ENCODE results near the gene TUFT1. TPM values are rescaled to one million over a fixed set of nuclear protein-coding genes. Genes with fewer than 3 reads are reported as not detected.

The TUFT1 gene
- total and polyA plus RNA-seq, 10 of the 15 experiments (the other 5 are each of a cell fraction or from before 2014, with no cell fraction given): 0.08 to 4.3 (median 3.2) TPM

DNA sequence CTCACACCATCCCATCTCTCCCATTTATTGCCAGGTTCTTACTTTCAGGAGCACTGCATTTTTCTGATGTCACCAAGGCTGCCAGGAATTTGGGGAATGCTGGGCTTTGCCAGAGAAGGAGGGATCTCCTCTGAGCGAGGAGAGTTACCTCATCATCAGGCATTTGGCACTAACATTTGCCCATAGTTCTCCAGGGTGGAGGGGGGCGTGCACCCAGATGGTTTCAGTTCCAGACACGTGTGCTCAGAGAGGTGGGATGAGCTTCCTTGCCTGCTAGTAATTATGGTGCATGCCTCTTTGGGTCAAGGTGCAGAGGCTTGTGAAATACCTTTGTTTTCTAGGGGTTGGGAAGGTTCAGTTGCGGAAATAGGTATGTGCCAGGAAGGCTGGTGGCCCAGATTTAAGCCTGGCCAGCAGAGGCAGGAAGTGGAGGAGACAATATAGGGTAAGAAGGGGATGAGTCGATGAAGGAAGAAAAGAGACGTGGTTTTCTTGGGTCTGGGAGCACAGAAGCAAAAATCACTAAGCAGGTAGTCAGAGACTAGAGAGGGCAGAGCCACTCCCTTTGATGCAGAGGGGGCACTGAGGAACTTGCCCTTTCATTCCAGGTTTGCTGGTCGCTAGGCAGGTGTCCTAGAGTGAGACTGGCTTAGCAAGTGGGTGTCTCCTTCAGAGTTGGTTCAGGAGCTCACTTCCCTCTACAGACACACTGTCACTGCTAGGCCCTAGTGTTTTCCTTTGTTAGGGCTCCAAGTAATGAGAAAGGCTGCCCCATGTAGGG, 7.2 kb downstream of the TUFT1 start:
- ChIA-PET POLR2A (no interaction called here), CTCF (no interaction called here), SMC1A (ENCODE audit: uncharacterized antibody, unreplicated experiment) (no interaction called here), RAD21 (ENCODE audit: unreplicated experiment) (no interaction called here)
- in situ Hi-C loops (cut with MboI) (no loop called here), intact Hi-C loops (cut with micrococcal nuclease; ENCODE audit: unreplicated experiment) (no loop called here)
- H3K4me3 ChIP-seq: no peak overlapping the region
- DNase-seq (ENCODE audit: low read depth, low spot score) (no peak), ATAC-seq (no peak), FAIRE-seq (no peak)
- no peak overlapping the region for H3K9ac ChIP-seq (ENCODE audit: control insufficient read depth, insufficient read depth, low read length)
- H3K27me3 ChIP-seq (replicated peaks in 1 of 2; ENCODE audit: control insufficient read depth in 2 of 2, insufficient read depth in 2 of 2, low read length in 1 of 2): no peaks in the 10 kb centered on the region; a peak in 2 of 4 replicates
- no peak for TF ChIP-seq PAX5 (IDR thresholded peaks at IDR 0.05; ENCODE audit: borderline replicate concordance, low read depth, low read length)
- TF ChIP-seq CEBPB (IDR thresholded peaks at IDR 0.05; ENCODE audit: borderline replicate concordance in 1 of 2, low read depth in 2 of 2, low read length in 2 of 2): no peak
- TF ChIP-seq LARP7 (IDR thresholded peaks at IDR 0.05): no peak
- no peak for TF ChIP-seq NR2F1 (conservative IDR thresholded peaks at IDR 0.05)
- no peak for TF ChIP-seq ZSCAN29 (IDR thresholded peaks at IDR 0.05)
- H3K79me2 ChIP-seq (ENCODE audit: control insufficient read depth, insufficient read depth, low read length): no peaks in the 10 kb centered on the region
- H3K4me2 ChIP-seq (ENCODE audit: control insufficient read depth, insufficient read depth): no peak overlapping the region
- H3K27ac ChIP-seq (ENCODE audit: control insufficient read depth, insufficient read depth): no peak overlapping the region
- H4K20me1 ChIP-seq (ENCODE audit: control insufficient read depth, insufficient read depth): no peaks in the 10 kb centered on the region
- no peaks in the 10 kb centered on the region for H3K36me3 ChIP-seq (ENCODE audit: control insufficient read depth in 2 of 2, insufficient read depth in 2 of 2, low read length in 1 of 2)
- no TSS peak for BruUV-seq (replicated peaks)
- no peaks in the 10 kb centered on the region for H3K4me1 ChIP-seq (ENCODE audit: control insufficient read depth, insufficient read depth, low read length)
- 45% methylated on average over 7 of the region's 7 CpGs for WGBS (ENCODE audit: insufficient coverage, insufficient replicate concordance, low lambda C conversion rate, missing lambda C conversion rate)
- no peak overlapping the region for H2AFZ ChIP-seq (ENCODE audit: control insufficient read depth, low read depth, low read length)
- H3K9me3 ChIP-seq (replicated peaks; ENCODE audit: control insufficient read depth, insufficient read depth, low read length): no peaks in the 10 kb centered on the region

DNA sequence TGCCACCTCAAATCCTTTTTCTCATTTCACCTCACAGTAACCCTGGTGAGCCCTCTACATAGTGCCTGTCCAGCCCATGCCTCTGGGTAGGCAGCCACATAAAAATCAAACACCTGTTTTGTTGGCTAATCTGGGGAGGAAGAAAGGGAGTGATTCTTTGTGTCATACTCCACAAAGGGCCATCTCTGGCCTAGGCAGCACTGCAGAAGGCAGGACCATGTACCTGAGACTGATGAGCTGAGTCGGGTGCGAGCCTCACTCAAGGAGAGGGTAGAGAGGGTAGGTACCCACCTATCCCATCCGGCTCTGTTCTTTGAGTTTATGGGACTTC, 7.8 kb downstream of the TUFT1 start:
- no peaks in the 10 kb centered on the region for H3K36me3 ChIP-seq (ENCODE audit: control insufficient read depth in 2 of 2, insufficient read depth in 2 of 2, low read length in 1 of 2)
- no peaks in the 10 kb centered on the region for H4K20me1 ChIP-seq (ENCODE audit: control insufficient read depth, insufficient read depth)
- intact Hi-C loops (cut with micrococcal nuclease; ENCODE audit: unreplicated experiment) (no loop called here), in situ Hi-C loops (cut with MboI) (no loop called here)
- H3K9me3 ChIP-seq (replicated peaks; ENCODE audit: control insufficient read depth, insufficient read depth, low read length): no peaks in the 10 kb centered on the region
- H3K27ac ChIP-seq (ENCODE audit: control insufficient read depth, insufficient read depth): no peak overlapping the region
- no TSS peak for BruUV-seq (replicated peaks)
- ChIA-PET POLR2A (no interaction called here), SMC1A (ENCODE audit: uncharacterized antibody, unreplicated experiment) (no interaction called here), CTCF (no interaction called here), RAD21 (ENCODE audit: unreplicated experiment) (no interaction called here)
- no peak overlapping the region for H3K4me2 ChIP-seq (ENCODE audit: control insufficient read depth, insufficient read depth)
- no peaks in the 10 kb centered on the region for H3K79me2 ChIP-seq (ENCODE audit: control insufficient read depth, insufficient read depth, low read length)
- no peaks in the 10 kb centered on the region for H3K4me1 ChIP-seq (ENCODE audit: control insufficient read depth, insufficient read depth, low read length)
- WGBS (ENCODE audit: insufficient coverage, insufficient replicate concordance, low lambda C conversion rate, missing lambda C conversion rate): 77% methylated on average over 3 of the region's 3 CpGs
- ATAC-seq: no peak
- H3K27me3 ChIP-seq (replicated peaks in 1 of 2; ENCODE audit: control insufficient read depth in 2 of 2, insufficient read depth in 2 of 2, low read length in 1 of 2): no peaks in the 10 kb centered on the region; a peak in 1 of 4 replicates
- H3K4me3 ChIP-seq: no peak overlapping the region
- FAIRE-seq: no peak
- TF ChIP-seq MTA2 (IDR thresholded peaks at IDR 0.05; ENCODE audit: low read depth) (no peak), FOXK2 (IDR thresholded peaks at IDR 0.05) (no peak), EP300 (IDR thresholded peaks at IDR 0.05; ENCODE audit: borderline replicate concordance in 1 of 2, control insufficient read depth in 1 of 2, low read depth in 2 of 2, low read length in 2 of 2) (no peak), SUPT20H (IDR thresholded peaks at IDR 0.05; ENCODE audit: borderline replicate concordance, control insufficient read depth, low read depth, low read length) (no peak)
- no peak overlapping the region for H2AFZ ChIP-seq (ENCODE audit: control insufficient read depth, low read depth, low read length)
- no peak overlapping the region for H3K9ac ChIP-seq (ENCODE audit: control insufficient read depth, insufficient read depth, low read length)
- DNase-seq (ENCODE audit: low read depth, low spot score): no peak

All from GM12878 (cell line).